NCI-H510A (cell line): ENCODE data around the gene HEXA.
A peak's percentile ranks its signal among the peaks of the same experiment; 100 is the strongest.

Source experiments
- DNase-seq: peaks from one replicate; lab custom pipeline; 2025; lab: John Stamatoyannopoulos, UW

Gene HEXA

GRCh38 chr15:72319360-72319984, 56.3 kb downstream of the HEXA start:
- no peak for DNase-seq

- no peak for DNase-seq
These were observed 57.3 kb downstream of the HEXA start for GRCh38 chr15:72318408-72318942.

GRCh38 chr15:72315706-72316370, 60.0 kb downstream of the HEXA start:
- DNase-seq: no peak

GRCh38 chr15:72313881-72314280, 61.9 kb downstream of the HEXA start:
- no peak for DNase-seq

GRCh38 chr15:72313448-72313840, 62.4 kb downstream of the HEXA start:
- no peak for DNase-seq

- peak; percentile 11 for DNase-seq
These were observed 63.0 kb downstream of the HEXA start for GRCh38 chr15:72312605-72313447.

- DNase-seq: no peak
These were observed 68.8 kb downstream of the HEXA start for GRCh38 chr15:72307026-72307425.

- DNase-seq: peak; percentile 37
These were observed 69.5 kb downstream of the HEXA start for GRCh38 chr15:72306211-72306785.

- DNase-seq: no peak
These were observed 71.2 kb downstream of the HEXA start for GRCh38 chr15:72304596-72304995.

GRCh38 chr15:72302955-72303354, 72.9 kb downstream of the HEXA start:
- DNase-seq: no peak
